LHCN-M2 (cell line): ENCODE data around the gene CRTAC1. TPM values are rescaled to one million over a fixed set of nuclear protein-coding genes. Genes with fewer than 3 reads are reported as not detected.

Source experiments
- DNase-seq: peaks from one replicate; pipeline ENCODE4 v3.0.0-alpha.2; 2012; ENCODE audit warnings: low read depth
- polyA plus RNA-seq: library from polyadenylated mRNA; unstranded; fragments of >200 nt; gene quantifications from one replicate; pipeline ENCODE4 v1.2.1, GENCODE V29; 2012; ENCODE audit warnings: missing spikeins
- total RNA-seq: library from RNA; depleted of rRNA; stranded (reverse); fragments of >200 nt; gene quantifications from 2 replicates; pipeline ENCODE4 v1.2.3, GENCODE V29; 2014; rRNA removed

Gene CRTAC1
- total RNA-seq, result not detected in 2 replicates
- not detected for polyA plus RNA-seq

GRCh38 chr10:98030093-98030821 is at the start of gene CRTAC1:
Gene CRTAC1, minus strand, starts transcription at chr10:98030621. Its CDS starts 149 bp downstream, at chr10:98030472.
- no peak for DNase-seq

- DNase-seq, result no peak
These were observed 48.4 kb upstream of the CRTAC1 start for GRCh38 chr10:98078774-98079173.

- no peak for DNase-seq
These were observed 46.8 kb upstream of the CRTAC1 start for GRCh38 chr10:98077223-98077622.

- no peak for DNase-seq
These were observed 45.7 kb upstream of the CRTAC1 start for GRCh38 chr10:98076086-98076485.

- DNase-seq, result peak; percentile 17
These were observed 44.0 kb upstream of the CRTAC1 start for GRCh38 chr10:98074315-98074911.

GRCh38 chr10:98067165-98067564 is 36.7 kb upstream of the CRTAC1 start:
- no peak for DNase-seq

- DNase-seq, result no peak
These were observed 33.3 kb upstream of the CRTAC1 start for GRCh38 chr10:98063740-98064027.

GRCh38 chr10:98062424-98062823 is 32.0 kb upstream of the CRTAC1 start:
- DNase-seq, result no peak

GRCh38 chr10:98060079-98060478 is 29.7 kb upstream of the CRTAC1 start:
- DNase-seq, result no peak

- no peak for DNase-seq
These were observed 27.9 kb upstream of the CRTAC1 start for GRCh38 chr10:98058295-98058694.

GRCh38 chr10:98055841-98056516 is 25.6 kb upstream of the CRTAC1 start:
- DNase-seq, result peak; percentile 8

GRCh38 chr10:98047009-98047741 is 16.8 kb upstream of the CRTAC1 start:
- no peak for DNase-seq

GRCh38 chr10:98045785-98046389 is 15.5 kb upstream of the CRTAC1 start:
- DNase-seq, result peak; percentile 32

GRCh38 chr10:98041352-98042043 is 11.1 kb upstream of the CRTAC1 start:
- DNase-seq, result peak; percentile 48

GRCh38 chr10:98039690-98040381 is 9.4 kb upstream of the CRTAC1 start:
- no peak for DNase-seq

GRCh38 chr10:98038288-98038687 is 7.9 kb upstream of the CRTAC1 start:
- no peak for DNase-seq

GRCh38 chr10:98035599-98035998 is 5.2 kb upstream of the CRTAC1 start:
- DNase-seq, result no peak

- DNase-seq, result no peak
These were observed 3.1 kb upstream of the CRTAC1 start for GRCh38 chr10:98033515-98033914.

- no peak for DNase-seq
These were observed 1.0 kb upstream of the CRTAC1 start for GRCh38 chr10:98031440-98031839.

- no peak for DNase-seq
These were observed 590 bp upstream of the CRTAC1 start for GRCh38 chr10:98030991-98031431.
